HG02973 (cell line): Measurements from ENCODE around the gene IGF1R.
"Not testable (repeated sequence)": the region's sequence is repeated elsewhere in the genome, so short reads cannot be mapped to it uniquely, and the experiment has no call there.

ENCODE experiments used
- ATAC-seq: cut with Tn5 transposase; IDR thresholded peaks from one replicate; pipeline ENCODE4 v1.9.1; 2021; ENCODE audit warnings: moderate library complexity; ENCODE audit not compliant: unreplicated experiment

The IGF1R gene

DNA sequence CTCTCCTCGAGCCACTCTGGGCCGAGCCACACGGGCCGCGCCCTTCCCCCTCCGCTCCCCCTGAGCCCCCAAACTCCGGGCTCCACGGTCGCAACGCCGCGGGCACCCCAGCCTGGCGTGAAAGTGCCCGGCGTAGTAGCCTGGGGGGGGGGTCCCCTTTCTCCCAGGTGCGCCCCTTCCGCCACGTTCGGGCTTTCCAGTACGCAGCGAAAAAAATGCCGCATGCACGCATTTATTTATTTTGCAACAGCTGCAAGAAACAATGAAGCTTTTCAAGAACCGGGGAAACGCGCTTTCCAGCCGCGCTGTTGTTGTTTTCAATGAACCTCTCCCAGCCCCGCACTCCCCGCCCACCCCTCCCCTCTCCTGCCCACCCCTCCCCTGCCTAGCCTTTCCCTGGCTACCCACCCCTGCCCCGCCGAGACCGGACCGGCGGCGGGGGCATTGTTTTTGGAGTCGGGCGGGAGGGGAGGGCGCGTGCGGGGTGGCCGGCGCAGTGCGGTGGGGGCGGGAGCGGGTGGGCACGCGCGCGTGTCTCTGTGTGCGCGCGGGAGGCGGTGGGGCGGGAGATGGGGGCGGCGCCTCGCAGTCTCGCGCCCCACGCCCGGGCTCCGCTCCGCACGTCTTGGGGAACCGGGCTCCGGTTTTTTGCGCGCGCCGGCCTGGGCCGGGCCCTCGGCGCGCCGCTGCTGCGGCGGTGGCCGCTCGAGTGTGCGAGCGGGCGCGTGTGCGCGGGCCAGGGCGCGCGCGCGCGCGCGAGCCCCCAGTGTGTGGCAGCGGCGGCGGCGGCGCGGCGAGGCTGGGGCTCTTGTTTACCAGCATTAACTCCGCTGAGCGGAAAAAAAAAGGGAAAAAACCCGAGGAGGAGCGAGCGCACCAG, at the start of gene IGF1R:
IGF1R (plus strand) TSS at position 766 of the 880 bp plus-strand sequence. CDS start 1,043 bp downstream, outside the sequence.
- ATAC-seq: peak; percentile 57

DNA sequence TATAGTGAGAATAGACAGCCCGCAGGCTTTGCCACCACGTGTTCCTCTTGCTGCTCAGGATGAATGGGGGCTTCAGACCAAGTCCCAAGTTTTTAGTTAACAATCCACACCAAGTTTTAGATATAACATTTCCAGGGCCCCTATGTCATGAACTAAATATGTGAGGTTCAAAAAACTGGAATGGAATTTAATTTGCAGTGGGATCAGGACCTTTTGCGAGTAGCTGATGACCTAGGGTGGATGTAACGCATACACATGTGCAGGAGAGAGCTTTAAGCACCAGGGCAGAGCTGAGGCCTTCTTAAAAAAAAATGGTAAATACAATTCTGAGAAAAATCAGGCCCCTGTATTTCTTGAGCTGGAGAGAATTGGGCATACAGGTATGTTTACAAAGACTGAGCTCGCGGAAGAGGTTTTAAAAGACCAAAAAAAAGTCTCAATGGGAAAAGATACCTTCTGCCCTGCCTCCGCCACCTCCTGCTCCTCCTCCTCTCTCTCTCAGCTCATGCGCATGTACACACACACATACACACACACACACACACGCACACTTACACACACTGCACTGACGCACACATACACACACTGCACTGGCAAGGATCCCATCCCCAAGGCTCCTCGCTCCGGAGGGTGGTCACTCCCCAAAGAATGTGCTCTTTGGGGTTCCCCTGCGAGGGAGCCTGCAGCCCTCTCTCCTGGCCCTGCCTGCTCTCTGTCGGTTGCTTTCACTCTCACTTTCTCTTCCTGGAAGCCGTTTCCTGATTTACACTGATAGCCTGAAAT, 48.2 kb upstream of the IGF1R start:
- peak; percentile 90 for ATAC-seq

DNA sequence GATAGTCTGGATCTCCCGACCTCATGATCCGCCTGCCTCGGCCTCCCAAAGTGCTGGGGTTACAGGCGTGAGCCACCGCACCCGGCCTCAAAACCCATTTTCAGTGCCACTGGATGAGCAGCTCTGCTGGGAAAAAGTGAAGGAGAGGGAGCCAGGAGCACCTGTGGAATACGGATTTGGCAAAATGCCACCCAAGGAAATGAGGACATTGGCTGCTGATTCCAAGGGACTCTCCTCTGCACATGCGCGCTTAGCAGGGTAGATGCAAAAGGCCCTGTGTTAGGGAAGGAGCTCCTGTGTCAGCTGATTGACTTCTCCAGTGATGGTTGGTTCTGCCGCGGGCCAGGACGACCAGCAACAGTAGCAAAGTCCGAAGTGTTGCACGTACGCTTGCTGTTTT, 43.4 kb upstream of the IGF1R start:
- ATAC-seq: no peak

DNA sequence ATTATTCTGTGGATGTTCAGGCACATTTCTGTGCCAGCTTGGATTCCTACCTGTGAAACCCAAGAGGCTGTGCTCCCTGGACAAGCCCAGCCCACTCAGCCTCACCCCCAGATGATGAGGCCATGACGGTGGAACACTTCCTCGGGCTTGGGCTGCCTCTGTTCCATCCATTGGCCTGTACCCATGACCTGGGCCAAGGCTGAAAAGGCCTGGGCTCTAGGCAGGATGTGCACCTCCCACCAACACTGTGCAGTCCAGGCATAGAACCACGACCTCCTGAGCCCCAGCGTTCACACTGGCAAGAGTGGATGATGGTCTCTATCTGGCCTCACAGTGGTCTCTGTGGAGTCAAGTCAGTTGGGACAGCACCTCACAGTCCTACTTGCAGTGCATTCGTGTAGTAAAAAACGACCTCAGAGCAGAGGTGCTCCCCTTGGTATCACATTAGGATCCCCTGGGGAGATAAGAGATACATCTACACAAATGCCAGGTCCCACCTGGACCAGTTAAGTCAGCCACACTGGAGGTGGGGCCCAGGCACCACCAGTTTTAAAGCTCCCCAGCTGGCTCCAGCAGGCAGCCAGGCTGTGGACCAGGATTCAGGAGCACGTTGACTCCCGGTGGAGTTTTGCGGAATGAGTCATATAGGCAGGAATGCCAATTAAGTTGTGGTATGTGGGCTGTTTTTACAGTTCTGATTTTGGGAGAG, 39.0 kb upstream of the IGF1R start:
- ATAC-seq: no peak

DNA sequence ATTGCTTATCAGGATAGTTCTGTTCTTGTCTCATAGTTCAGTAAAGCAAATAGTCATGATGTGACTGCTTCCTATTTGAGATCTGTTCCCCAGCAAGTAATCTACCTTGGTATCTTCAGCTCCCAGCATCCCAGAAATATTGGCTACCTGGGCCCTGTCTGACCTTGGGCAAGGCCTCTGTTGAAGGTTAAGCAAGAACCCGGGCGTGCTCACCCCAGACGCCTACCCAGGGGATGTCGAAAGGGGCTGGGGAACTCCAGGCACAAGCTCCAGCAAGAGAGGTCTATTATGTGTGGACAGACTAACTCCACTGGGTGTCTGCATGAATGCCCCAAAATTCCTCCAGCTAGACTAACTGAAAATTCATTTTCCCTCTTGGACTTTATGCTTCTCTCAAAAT, 37.3 kb upstream of the IGF1R start:
- ATAC-seq: no peak

DNA sequence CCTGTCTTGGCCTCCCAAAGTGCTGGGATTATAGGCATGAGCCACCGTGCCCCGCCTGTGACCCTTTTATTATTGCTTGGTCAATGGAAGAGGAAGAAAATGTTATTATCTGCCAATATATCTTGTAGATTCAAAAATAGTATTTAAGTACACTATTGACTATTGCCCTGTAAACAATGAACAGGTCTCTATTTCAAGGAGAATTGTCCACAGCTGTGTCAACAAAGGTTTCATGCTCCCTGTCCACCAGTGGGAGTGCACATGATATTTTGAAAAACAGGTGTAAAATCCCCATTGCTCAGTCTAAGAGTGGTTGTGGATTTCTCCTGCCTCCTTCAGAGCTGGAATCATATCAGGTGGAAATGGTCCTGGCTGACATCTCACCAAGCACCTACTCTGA, 36.5 kb upstream of the IGF1R start:
- ATAC-seq: no peak

DNA sequence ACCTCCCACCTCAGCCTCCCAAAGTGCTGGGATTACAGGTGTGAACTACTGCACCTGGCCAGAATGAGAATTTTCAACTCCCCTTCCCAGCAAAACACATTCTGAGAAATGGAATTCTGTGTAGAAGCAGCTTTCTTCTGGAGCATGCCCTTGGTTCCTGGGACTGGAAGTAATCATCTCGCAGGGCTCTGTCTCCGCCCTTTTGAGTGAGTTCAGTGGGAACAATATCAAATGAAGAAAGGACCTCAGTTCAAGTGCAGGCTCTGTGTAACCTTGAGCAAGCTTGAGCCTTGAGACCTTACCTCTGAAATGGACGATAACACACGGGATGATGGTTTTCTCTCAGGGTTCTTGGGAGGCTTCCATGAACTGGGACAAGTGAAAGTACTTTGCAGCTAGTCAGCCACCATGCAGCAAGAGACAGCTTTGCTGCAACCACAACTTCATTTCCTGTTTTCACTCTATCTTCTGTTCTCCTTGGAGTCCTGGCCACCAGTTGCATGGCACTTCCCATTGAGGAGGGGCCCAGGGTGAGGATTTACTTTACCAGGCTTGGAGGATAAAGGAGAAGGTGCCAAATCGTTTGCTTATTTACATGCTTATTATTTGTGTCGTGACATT, 35.7 kb upstream of the IGF1R start:
- no peak for ATAC-seq

DNA sequence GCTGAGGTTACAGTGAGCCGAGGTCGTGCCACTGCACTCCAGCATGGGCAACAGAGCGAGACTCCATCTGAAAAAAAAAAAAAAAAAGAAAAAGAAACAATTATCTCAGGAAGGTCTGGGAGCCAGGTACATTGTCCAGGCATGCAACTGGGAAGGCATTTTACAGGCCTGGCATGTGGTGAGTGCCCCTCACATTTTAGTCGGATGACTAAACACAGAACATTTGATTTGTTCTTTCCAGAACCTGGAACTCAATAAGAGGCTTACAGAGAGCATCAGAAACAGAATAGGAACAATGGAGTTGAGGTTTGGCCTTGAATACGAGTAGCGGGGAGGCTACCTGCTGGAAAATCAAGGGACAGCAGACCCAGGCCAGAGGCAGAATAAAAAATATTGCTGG, 33.7 kb upstream of the IGF1R start:
- ATAC-seq: no peak

DNA sequence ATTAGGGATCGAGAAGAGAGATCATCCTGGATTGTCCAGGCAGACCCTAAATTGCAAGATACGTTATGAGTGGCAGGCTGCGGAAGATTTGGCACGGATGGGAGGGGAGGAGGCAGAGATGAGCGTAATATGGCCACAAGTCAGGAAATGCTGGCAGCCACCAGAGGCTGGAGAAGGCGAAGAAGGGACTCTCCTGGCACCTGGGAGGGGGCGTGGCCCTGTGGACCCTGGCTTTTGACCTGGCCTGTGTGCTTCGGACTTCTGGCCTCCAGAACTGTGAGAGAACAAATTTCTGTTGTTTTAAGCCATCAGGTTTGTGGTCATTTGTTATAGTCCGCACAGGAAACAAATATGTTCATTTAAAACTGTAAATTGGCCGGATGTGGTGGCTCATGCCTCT, 31.9 kb upstream of the IGF1R start:
- ATAC-seq: no peak

DNA sequence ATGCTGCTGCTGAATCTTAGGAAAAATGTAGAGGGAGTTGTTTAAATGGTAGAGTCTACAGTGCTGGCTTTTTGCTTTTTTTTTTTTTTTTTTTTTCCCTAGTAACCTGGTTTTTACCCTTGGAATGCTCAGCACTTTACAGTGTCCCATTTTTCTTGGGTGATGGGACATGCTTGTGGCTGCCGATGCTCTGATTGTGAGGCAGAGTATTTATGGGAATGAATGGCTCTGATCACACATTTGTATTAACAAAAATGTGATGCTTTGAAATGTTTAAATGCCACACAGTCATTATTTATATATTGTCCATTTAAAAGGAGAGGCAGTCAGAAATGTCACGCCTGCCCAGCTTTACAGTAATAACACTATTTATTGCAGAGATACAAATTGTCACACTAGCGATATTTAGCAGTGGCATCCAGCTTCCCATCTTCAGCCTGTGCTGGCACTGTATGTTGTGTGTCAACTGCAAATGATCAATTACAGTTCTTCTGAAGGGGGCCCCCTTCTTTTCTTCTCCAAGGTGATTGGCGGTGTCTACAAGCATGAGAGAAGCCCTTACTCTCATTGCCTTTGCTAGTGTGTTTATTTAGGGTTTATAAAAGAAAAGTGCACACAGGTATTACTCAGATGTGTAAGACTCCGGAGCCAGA, 30.9 kb upstream of the IGF1R start:
- ATAC-seq: no peak

DNA sequence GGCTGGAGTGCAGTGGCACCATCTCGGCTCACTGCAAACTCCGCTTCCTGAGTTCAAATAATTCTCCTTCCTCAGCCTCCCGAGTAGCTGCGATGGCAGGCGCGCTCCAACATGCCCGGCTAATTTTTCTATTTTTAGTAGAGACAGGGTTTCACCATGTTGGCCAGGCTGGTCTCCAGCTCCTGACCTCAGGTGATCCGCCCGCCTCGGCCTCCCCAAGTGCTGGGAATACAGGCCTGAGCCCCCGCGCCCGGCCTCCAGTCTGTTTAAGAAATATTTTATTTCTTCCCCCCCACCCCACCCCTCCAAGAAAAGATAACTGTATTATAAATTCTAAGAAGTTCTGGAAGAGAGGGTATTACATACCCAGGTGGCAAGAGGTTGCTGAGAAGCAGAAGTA, 29.8 kb upstream of the IGF1R start:
- ATAC-seq: not testable (repeated sequence)

DNA sequence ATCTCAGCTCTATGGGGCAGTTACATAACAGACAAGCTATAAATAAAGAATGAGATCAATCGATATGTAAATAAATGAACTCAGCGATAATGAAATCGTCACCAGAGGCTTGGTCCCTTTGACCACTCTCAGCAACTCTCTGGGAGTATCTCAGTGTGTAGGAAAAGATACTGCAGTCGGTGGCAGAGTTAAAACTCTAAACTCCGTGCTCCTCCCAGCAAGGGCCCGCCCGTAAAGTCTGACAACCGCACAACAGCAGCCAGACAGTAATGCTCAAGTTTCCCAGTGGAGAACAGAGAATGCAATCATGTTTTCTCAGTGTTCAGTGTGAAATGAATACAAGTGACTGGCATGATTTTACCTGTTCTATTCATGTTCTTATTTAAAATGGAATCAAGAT, 28.3 kb upstream of the IGF1R start:
- no peak for ATAC-seq

DNA sequence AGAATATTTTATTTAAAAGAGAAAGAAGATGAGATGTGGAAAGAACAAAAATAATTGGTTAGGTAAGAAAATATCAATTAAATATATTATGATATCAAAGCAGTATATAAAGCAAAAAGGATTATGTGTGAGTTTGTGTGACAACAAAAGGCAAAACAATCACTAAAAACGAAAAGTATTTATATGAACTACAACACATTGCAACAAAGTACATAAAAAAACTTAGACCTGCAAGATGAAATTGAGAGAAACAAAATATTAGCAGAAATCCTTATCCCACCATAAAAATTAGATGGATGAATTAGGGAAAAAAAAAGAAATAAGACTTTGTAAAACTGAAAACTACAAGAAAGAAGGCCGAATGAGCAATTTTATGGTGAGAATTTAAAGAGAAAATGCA, 27.3 kb upstream of the IGF1R start:
- no peak for ATAC-seq

DNA sequence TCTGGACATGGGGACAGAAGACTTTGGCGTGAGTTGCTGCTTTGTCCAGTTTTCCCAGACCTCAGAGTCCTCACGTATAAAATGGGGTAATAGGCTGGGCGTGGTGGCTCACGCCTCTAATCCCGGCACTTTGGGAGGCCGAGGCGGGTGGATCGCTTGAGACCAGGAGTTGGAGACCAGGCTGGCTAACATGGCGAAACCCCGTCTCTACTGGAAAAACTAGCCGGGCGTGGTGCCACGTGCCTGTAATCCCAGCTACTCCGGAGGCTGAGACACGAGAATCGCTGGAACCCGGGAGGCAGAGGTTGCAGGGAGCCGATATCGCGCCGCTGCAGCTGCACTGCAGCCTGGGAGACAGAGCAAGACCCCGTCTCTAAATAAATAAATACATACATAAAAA, 22.7 kb upstream of the IGF1R start:
- no peak for ATAC-seq

DNA sequence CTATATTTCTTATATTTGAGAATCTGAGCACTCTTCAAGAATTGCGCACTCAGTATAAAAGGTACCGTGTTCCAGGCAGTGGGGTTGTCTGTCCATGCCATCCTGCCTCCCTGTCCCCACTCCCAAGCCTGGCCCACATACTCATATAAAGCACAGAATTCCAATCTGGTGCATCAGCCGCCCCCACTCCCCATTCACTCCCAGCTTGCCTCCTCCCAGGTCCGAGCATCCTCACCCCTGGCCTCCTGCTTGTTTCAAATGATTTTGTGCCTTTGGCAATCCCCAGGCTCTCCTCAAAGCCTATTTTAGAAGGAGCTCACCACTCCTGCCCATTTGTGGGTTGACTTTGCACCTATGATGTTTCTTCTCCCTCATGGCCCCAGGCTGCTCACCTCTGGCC, 22.2 kb upstream of the IGF1R start:
- ATAC-seq: no peak

DNA sequence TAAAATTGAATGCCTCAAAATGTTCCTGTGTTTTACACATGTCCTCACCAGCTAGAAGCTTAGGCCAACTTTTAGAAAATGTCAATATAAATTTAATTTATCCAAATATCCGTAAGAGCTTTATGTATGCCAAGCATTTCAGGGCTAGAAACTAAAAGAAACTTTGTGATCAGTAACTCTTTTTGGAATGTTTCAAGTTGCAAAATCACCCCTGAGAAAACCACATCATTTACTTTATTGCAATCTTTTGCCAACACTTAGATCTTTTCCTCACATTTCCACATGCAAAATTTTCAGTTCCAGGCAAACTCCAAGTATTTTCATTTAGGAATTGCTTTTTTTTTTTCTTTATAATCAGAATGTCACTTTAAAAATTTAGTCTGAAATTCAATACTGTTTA, 20.1 kb upstream of the IGF1R start:
- no peak for ATAC-seq

DNA sequence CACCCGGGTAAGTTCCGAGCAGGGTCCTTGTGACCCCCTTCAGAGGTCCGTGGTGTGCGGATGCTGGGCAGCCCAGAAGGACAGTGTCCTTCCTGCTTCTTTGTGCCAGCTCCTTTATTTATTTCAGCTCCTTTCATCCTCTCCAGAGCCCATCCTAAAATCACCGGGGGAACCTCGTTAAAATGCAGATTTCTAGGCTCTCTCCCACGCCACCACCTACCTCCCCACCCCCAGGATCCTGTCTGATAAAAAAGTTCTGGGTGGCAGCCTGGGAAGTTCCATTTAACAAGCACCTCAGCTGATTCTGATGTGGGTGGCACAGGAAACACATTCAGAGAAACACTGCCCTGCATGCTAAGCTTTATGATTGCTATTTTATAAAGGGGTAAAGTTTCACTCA, 12.5 kb upstream of the IGF1R start:
- no peak for ATAC-seq

DNA sequence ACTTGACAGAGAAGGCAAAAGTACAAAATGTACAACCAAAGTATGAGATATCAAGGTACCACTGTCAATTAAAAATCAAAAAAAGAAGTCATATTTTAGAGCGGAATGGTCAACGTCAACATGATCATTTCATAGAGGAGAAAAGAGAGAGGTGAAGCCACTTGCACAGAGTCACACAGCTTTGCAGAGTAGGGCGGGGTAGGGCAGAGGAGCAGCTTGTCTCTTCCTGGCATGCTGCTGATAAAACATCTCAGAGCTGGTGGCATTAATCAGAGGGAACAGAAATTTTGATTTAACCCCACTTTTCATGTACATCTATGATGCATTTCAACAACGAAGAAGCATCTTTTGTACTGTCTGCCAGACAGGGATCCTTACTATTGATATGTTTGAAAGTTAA, 5.2 kb upstream of the IGF1R start:
- ATAC-seq: no peak

DNA sequence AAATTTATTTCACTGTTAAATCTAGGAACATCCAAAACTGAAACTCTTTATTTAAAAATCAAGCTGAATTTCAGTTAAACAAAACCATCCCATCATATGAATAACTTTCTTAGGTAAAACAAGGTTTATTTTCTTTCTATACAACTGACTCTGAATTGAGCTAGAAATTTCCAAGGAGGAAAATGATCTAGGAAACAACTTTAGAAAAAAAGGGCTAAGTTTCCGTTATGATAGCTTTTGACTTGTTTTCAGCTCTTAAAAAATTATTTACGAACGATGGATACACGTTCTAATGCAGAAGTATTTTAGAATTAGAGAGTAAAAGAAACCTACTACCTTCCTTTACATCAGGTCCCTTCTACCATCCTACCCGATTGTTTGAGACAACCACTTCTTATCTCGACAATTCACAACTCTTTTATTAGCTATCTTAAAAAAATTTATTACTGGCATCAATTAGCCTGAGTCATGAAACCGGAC, 1.8 kb upstream of the IGF1R start:
- no peak for ATAC-seq

DNA sequence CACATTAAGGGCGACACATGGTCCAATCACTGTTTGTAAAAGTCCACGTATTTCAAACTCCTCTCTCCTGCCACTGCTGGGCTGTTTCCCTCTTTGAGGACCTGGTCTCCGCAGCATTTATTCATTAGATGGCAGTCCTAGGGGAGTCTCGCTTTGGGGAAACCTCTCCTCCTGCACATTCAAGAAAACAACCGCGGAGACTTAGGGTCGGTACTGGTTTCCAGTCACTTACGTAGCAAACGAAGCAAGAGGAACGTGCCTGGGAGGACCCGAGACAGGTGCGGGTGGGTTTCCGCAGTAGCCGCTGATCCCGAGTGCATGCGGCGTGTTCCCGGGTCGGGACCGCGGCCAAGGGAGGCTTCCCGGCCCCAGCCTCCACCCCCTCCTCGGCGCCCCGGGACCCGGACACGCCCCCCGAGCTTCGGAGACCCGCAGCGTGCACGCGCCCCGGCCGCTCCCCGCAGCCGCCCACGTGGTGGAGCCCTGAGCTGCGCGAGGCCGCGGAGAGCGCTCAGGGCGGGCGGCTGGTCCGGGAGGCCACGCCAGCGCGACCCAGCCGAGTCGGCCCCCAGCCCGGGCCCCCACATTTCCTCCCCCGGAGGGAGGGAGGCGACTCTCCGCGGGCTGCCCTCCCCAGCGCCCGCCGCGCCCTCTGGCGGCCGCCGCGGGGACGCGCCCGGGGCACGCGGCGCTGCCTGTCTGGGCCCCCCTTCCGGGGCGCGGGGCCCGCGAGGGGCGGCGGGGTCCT, 1.1 kb upstream of the IGF1R start:
- peak; percentile 42 for ATAC-seq
